A673 (cell line): Measurements from ENCODE around the gene HSPG2. TPM values are rescaled to one million over a fixed set of nuclear protein-coding genes. Genes with fewer than 3 reads are reported as not detected.

Source experiments
- BruUV-seq: library from RNA; stranded (reverse); fragments of 400-500 nt; replicated peaks from 2 replicates; lab custom pipeline; 2021; lab: Mats Ljungman, UMichigan
- CTCF ChIA-PET: fragments of 300-600 bp; sonication (Branson Sonifier 250); formaldehyde crosslinking; loops from one replicate; lab custom pipeline; 2022; ENCODE audit warnings: antibody characterized with exemption; lab: Charles Lee
- POLR2A ChIA-PET: fragments of 300-600 bp; sonication (Branson Sonifier 250); formaldehyde crosslinking; loops from one replicate; lab custom pipeline; 2022; ENCODE audit warnings: antibody characterized with exemption; ENCODE audit not compliant: low non-redundant PET; lab: Charles Lee
- DNase-seq: peaks from one replicate; pipeline ENCODE4 v3.0.0-alpha.2; 2015; ENCODE audit warnings: low spot score
- H3K27ac ChIP-seq: fragments of 200-600 bp; sonication (generic); 2 replicates; pipeline ENCODE4 v1.5.1; 2016; ENCODE audit warnings: mixed run types, low read depth, mild to moderate bottlenecking, mixed read lengths, antibody characterized with exemption, low read length; ENCODE audit not compliant: poor library complexity, severe bottlenecking
- H3K27me3 ChIP-seq: fragments of 200-600 bp; sonication (generic); replicated peaks from 2 replicates; pipeline ENCODE4 v1.6.1; 2017; ENCODE audit warnings: mixed run types, low read depth, mild to moderate bottlenecking, mixed read lengths, antibody characterized with exemption, low read length; ENCODE audit not compliant: insufficient read depth, poor library complexity
- H3K36me3 ChIP-seq: fragments of 200-600 bp; sonication (generic); 2 replicates; pipeline ENCODE4 v1.6.1; 2016; ENCODE audit warnings: mixed run types, mild to moderate bottlenecking, mixed read lengths, antibody characterized with exemption, low read length; ENCODE audit not compliant: insufficient read depth, poor library complexity, severe bottlenecking
- H3K4me1 ChIP-seq: fragments of 200-600 bp; sonication (generic); 2 replicates; pipeline ENCODE4 v1.6.1; 2017; ENCODE audit warnings: mixed run types, mild to moderate bottlenecking, mixed read lengths, antibody characterized with exemption, low read length; ENCODE audit not compliant: insufficient read depth, poor library complexity, severe bottlenecking
- H3K4me3 ChIP-seq: fragments of 200-600 bp; sonication (generic); 2 replicates; pipeline ENCODE4 v1.5.1; 2016; ENCODE audit warnings: low read depth, mixed run types, mild to moderate bottlenecking, mixed read lengths, low read length; ENCODE audit not compliant: poor library complexity, severe bottlenecking
- H3K9me3 ChIP-seq: fragments of 200-600 bp; sonication (generic); 2 replicates; pipeline ENCODE4 v1.6.1; 2016; ENCODE audit warnings: mixed run types, low read depth, mild to moderate bottlenecking, mixed read lengths, antibody characterized with exemption, low read length; ENCODE audit not compliant: poor library complexity, severe bottlenecking
- CTCF ChIP-seq: fragments of 300-800, 200-600 bp; sonication (generic); conservative IDR thresholded peaks from 2 replicates; pipeline ENCODE4 v1.5.1; 2017; ENCODE audit warnings: low read depth, mild to moderate bottlenecking, antibody characterized with exemption, low read length, moderate library complexity, mixed read lengths
- EZH2 ChIP-seq: fragments of 200-600 bp; sonication (generic); IDR thresholded peaks from 2 replicates; pipeline ENCODE4 v1.6.1; 2017; ENCODE audit warnings: borderline replicate concordance, low read depth, mild to moderate bottlenecking, mixed read lengths, antibody characterized with exemption, low read length; ENCODE audit not compliant: poor library complexity, severe bottlenecking
- intact Hi-C: fragments of 100-400 bp; cut with micrococcal nuclease; formaldehyde crosslinking; loops from one replicate; pipeline ENCODE4 v1.10.0; 2022; ENCODE audit not compliant: unreplicated experiment
- total RNA-seq: library from RNA; stranded (reverse); gene quantifications from 2 replicates; pipeline ENCODE4 v1.2.3, GENCODE V29; 2021

Gene HSPG2
- total RNA-seq, 1 experiment from 2014 or later = 10.4 TPM

GRCh38 chr1:21838359-21839157 is 98.6 kb downstream of the HSPG2 start:
- H3K36me3 ChIP-seq = no peaks in the 10 kb centered on the region
- H3K4me3 ChIP-seq = no peak overlapping the region
- H3K27me3 ChIP-seq = no peaks in the 10 kb centered on the region
- no peak for DNase-seq
- no peak for TF ChIP-seq EZH2
- no peak for TF ChIP-seq CTCF
- H3K27ac ChIP-seq = no peak overlapping the region
- intact Hi-C loops = no loop called here
- no peaks in the 10 kb centered on the region for H3K4me1 ChIP-seq
- no TSS peak for BruUV-seq
- CTCF ChIA-PET = interaction anchor here (0.5 kb wide), 1 partner anchor 25 kb away, joined by 3 read pairs; no protein-coding TSS in a partner anchor
- POLR2A ChIA-PET = no interaction called here
- no peaks in the 10 kb centered on the region for H3K9me3 ChIP-seq

- Histone ChIP-seq H3K36me3 (no peaks in the 10 kb centered on the region), H3K27ac (no peak overlapping the region), H3K4me3 (no peak overlapping the region), H3K9me3 (no peaks in the 10 kb centered on the region), H3K4me1 (no peaks in the 10 kb centered on the region), H3K27me3 (no peaks in the 10 kb centered on the region)
- POLR2A ChIA-PET = no interaction called here
- CTCF ChIA-PET = no interaction called here
- no TSS peak for BruUV-seq
- no peak for DNase-seq
- intact Hi-C loops = no loop called here
- TF ChIP-seq CTCF (no peak), EZH2 (no peak)
These were observed 99.6 kb downstream of the HSPG2 start for GRCh38 chr1:21837476-21837875.

GRCh38 chr1:21836729-21837128 is 100.4 kb downstream of the HSPG2 start:
- intact Hi-C loops = no loop called here

More at GRCh38 chr1:21836729-21837128, 100.4 kb downstream of the HSPG2 start:
- ChIA-PET CTCF (no interaction called here), POLR2A (no interaction called here)
- no peak overlapping the region for H3K4me3 ChIP-seq
- DNase-seq = no peak
- H3K4me1 ChIP-seq = no peaks in the 10 kb centered on the region
- no peak for TF ChIP-seq EZH2
- no peak for TF ChIP-seq CTCF
- no peaks in the 10 kb centered on the region for H3K9me3 ChIP-seq
- H3K27ac ChIP-seq = no peak overlapping the region
- H3K36me3 ChIP-seq = no peaks in the 10 kb centered on the region
- H3K27me3 ChIP-seq = no peaks in the 10 kb centered on the region
- no TSS peak for BruUV-seq
